NCI-H510A (cell line): ENCODE data around the gene LRIG3.
"Not testable (repeated sequence)": the region's sequence is repeated elsewhere in the genome, so short reads cannot be mapped to it uniquely, and the experiment has no call there.

ENCODE experiments used
- DNase-seq: peaks from one replicate; lab custom pipeline; 2025; lab: John Stamatoyannopoulos, UW

The LRIG3 gene

DNA sequence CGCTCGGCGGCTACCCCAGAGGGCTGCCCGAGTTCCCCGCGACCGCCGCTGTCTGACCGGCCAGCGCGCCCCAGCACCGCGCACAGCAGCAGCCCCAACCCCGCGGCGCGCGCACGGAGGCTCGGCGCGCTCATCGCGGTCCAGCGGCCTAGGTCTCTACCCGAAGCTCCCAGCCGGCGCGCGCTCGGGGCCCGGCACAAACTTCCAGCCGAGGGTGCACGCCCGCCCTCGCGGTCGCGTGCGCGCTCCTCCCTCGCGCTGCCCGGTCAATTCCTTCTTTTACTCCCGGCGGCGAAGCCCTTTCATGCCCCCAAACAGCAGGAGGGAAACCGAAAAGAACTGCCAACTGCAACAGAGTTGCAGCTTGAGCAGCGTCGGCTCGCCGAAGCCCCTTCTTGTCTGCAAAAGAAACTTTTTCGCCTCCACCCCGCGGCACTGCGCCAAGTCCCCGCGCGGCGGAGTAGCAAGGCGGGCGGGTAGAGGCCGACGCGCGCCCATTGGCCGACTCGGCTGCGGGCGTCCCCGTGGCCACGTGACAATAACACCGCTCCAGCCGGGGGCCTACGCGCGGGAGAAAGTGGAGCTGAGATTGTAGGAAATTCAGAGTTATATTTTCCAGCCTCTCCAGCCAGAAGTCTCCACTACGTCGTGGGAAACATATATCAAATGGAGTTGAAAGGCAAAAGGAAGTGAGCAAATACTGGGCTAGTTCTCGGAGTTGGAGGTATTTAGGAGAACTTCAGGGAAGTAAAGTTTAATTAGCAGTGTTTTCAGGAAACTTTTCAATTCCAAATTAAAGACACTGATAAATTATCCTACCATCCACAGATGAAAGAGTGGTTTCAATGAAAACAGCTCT, at the start of gene LRIG3:
Gene LRIG3, minus strand, starts transcription at position 403 of the 859 bp plus-strand sequence. Its CDS starts 269 bp downstream, at position 134.
- peak; percentile 76 for DNase-seq

DNA sequence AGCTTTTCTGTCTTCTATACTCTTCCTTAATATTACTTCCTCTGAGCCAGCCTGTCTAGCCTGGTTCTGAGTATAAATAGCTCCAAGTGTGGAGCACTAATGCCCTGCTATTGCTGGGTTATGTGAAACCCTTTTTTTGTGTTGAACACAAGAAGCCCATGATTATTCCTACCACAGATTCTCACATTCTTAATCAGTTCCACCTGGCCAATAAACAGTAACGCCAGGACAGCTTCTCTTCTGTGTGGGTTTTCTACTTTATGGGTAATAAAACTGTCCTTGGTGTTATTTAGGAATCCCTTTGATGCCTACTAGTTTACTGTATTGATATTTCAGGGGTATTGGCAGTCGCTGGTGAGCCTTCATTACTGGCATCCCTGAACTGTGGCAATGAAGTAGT, 48.9 kb upstream of the LRIG3 start:
- DNase-seq: no peak

GRCh38 chr12:58967561-58967960, 47.3 kb upstream of the LRIG3 start:
- peak; percentile 2 for DNase-seq

DNA sequence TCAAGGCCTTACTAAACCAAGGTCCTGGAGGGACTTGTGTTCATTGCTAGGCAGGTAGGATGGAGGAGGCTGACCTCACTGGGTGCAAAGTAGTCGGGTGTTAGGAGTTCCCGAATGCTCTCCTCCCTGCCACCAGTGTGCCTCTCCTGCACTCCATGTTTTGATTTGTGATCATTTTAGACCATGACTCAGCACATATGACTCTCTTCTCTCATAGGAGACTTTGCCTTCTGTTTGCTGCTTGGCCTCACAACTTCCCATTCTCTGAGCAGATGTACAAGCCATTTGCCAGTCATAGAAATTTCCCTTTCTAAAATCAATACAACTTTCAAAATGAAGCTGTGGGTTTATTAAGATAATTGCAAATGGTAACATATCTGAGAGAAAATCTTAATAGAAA, 46.6 kb upstream of the LRIG3 start:
- DNase-seq: no peak

DNA sequence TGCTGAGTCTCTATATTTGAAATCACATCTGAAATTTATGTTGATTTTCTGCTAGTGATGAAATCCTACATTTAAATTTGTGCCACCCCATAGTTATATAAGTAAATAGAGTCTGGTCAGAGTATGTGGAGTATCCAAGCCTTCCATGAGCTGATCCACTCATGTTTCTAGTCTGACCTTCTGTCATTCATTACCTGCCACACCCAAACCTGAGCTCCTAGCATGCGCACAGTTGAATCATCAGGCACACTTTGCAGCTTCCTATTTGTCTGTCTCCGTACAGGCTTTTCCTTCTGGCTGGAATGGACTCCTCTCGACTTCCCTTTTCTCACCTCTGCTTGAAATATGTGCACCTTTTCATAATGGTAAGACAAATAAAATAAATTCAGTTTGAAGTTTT, 45.3 kb upstream of the LRIG3 start:
- no peak for DNase-seq

- DNase-seq: no peak
Observed at GRCh38 chr12:58963844-58964243, 43.5 kb upstream of the LRIG3 start.

GRCh38 chr12:58961906-58962305, 41.6 kb upstream of the LRIG3 start:
- no peak for DNase-seq

DNA sequence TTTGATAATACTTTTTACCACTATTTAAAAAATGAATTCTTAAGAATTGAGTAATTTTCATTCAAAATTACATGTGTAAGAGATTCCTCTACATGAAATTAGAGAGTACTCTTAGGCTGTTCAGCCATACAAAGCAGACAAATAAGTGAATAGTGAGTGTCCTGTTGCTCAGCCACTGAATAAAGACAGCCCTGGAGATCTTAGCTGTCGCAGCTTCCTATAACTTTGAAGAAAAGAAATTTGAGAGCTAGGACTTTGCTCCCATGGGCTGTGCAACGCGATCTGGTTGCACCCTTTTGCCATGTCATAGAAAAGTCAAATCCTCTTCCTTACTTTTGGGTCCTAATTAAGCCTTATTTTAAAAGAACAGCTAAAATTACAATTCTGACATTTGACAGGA, 40.9 kb upstream of the LRIG3 start:
- DNase-seq: no peak

GRCh38 chr12:58959639-58960300, 39.5 kb upstream of the LRIG3 start:
- no peak for DNase-seq

DNA sequence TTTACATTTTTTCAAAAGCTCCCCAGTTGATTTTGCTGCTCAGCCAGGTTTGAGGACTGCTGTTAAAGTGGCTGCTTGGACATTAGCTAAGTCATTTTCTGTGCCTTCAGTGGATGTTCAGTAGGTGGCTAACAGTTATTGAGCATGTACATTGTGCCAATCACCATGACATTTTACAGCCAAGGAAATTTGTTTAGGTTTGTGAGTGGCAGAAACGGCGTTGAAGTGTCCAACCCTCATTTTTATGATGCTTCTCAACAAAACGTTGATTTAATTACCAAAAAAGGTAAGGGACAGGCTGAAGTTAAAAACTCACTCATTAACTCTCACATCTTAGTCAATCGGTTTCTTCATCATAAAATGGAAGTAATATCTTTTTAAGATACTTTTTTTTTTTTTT, 37.0 kb upstream of the LRIG3 start:
- no peak for DNase-seq

DNA sequence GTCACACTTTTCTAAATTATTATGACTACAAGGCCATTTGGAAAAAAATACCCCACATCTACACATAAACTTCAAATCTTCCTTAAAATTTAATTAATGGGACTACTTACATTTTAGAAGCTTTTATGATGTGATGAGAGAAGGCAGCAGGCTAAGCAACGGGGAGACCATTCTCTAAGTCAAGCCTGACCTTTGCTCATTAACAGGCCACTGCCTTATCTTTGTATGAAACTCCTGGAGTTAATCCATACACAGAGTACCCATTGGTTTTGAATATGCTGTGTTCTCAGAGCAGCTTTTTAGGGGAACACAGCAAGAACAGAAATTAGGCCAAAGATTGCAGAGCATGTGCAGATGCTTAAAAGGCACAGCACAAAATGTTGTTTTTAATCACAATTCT, 35.5 kb upstream of the LRIG3 start:
- DNase-seq: no peak

GRCh38 chr12:58954002-58954401, 33.7 kb upstream of the LRIG3 start:
- no peak for DNase-seq

GRCh38 chr12:58950739-58951100, 30.4 kb upstream of the LRIG3 start:
- no peak for DNase-seq

DNA sequence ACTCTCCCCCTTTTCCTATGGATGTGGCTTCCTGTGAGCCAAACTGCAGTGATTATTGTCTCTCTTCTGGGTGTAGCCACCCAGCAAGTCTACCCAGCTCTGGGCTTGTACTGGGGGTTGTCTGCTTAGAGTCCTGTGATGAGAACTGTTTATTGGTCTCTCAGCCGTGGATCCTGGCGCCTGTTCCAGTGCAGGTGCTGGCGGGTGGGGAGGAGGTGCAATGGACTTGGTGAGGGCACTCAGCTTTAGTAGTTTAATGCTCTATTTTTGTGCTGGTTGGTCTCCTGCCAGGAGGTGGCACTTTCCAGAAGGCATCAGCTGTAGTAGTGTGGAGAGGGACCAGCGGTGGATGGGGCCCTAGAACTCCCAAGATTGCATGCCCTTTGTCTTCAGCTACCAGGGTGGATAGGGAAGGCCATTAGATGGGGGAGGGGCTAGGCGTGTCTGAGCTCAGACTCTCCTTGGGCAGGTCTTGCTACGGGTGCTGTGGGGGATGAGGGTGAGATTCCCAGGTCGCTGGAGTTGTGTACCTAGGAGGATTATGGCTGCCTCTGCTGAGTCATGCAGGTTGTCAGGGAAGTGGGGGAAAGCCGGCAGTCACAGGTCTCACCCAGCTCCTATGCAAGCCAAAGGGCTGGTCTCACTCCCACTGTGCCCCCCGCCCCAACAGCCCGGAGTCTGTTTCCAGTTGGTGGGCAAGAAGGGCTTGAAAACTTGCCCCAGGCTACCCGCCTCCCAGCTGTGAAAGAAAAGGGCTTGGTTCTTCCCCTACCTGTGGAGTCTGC, 29.8 kb upstream of the LRIG3 start:
- DNase-seq: not testable (repeated sequence)

DNA sequence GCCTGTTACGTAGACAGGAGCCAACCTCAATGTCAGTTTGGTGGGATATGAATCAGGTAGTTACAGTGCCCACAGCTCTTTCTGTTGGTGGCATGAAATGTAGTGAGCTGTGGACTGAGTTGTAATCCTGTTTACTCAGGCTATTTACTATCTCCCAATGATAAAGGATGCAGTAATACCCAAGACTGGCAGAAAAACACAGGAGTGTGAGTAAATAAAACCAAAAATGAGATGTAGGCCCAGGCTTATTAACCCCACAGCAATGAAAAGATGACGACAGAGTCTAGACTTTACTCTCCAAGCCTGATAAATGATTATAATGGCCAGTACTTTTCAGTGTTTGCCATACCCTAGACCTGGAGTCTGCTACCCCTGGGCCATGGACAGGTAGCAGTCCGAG, 22.8 kb upstream of the LRIG3 start:
- no peak for DNase-seq

- DNase-seq: no peak
Observed at GRCh38 chr12:58942345-58942744, 22.0 kb upstream of the LRIG3 start.

- DNase-seq: no peak
Observed at GRCh38 chr12:58939399-58940100, 19.2 kb upstream of the LRIG3 start.

DNA sequence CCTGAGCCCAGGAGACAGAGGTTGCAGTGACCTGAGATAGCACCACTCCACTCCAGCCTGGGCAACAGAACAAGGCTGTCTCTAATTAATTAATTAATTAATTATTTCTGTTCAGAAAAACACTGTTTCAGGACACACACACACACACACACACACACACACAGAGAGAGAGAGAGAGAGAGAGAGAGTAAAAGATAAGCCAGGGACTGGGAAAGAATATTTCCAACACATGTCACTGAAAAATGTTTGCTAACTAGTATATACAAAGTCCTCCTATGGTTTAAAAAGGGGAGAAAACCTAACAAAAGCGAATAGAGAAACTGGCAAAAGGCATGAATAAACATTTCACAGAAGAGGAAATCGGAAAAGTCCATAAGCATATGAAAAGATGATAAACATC, 18.1 kb upstream of the LRIG3 start:
- DNase-seq: no peak

DNA sequence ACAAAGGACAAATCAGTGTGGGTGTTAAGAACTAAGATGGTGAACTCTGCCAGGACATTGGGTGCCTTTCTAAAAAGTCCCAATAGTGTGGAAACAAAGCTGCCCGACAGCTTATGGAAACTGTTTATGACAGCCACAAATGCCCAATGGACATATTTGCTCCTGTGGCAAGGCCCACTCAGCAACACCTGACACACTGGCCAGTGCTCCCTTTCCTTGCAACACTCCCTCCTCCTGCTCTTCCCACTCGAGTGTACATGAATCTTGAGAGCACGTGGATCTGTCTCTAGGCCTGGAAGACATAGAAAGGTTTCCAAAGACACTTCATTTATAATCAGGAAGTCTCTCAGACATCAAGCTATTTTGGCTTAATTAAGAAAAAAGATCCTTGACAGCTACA, 14.2 kb upstream of the LRIG3 start:
- DNase-seq: no peak

GRCh38 chr12:58932806-58933681, 12.7 kb upstream of the LRIG3 start:
- DNase-seq: no peak

- no peak for DNase-seq
Observed at GRCh38 chr12:58931518-58931917, 11.2 kb upstream of the LRIG3 start.
